Erythroblast (primary cell): ENCODE measurements around the gene RFX2.

Experiments used
- DNase-seq, 2 experiments: peaks; one replicate each; lab custom pipeline; 2025; lab: John Stamatoyannopoulos, UW
- GATA1 ChIP-seq: IDR thresholded peaks from 2 replicates; pipeline ENCODE4 v1.6.1; 2011; ENCODE audit warnings: low read depth, mild to moderate bottlenecking, control low read depth, low read length, moderate library complexity
- POLR2A ChIP-seq: IDR thresholded peaks from 2 replicates; pipeline ENCODE4 v1.6.1; 2011; ENCODE audit warnings: mild to moderate bottlenecking, low read length

The RFX2 gene

GRCh38 chr19:5958074-5958850 lies 152.0 kb downstream of the RFX2 start:
- TF ChIP-seq GATA1 (no peak), POLR2A (no peak)
- DNase-seq, result no peak

DNA sequence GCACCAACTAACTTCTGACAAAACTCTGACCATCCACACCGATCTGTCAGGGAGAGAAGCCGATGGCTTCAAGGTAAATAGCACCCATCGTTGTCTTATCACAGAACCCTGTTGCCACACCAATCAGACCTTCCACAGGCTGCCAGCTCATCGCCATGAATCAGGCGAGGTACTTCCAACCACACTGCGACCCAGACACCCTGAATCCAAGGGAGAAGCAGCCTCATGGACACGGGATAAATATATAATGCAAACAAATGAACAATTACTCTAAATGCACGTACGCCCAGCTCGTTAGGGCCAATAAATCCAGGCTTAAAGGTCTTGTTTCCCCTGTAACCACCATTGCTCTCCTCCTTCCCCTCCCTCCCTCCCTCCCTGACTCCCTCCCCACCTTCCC lies 153.1 kb downstream of the RFX2 start:
- no peak for DNase-seq

GRCh38 chr19:5956728-5957127 lies 153.6 kb downstream of the RFX2 start:
- no peak for TF ChIP-seq POLR2A
- no peak for TF ChIP-seq GATA1
- DNase-seq, result no peak

More for the DNA sequence above, 153.1 kb downstream of the RFX2 start:
- TF ChIP-seq GATA1 (no peak), POLR2A (no peak)

- no peak for DNase-seq
- TF ChIP-seq GATA1 (no peak), POLR2A (no peak)
Observed at GRCh38 chr19:5956323-5956722, 154.0 kb downstream of the RFX2 start.

GRCh38 chr19:5955636-5955935 lies 154.7 kb downstream of the RFX2 start:
- no peak for DNase-seq
- TF ChIP-seq POLR2A (no peak), GATA1 (no peak)

DNA sequence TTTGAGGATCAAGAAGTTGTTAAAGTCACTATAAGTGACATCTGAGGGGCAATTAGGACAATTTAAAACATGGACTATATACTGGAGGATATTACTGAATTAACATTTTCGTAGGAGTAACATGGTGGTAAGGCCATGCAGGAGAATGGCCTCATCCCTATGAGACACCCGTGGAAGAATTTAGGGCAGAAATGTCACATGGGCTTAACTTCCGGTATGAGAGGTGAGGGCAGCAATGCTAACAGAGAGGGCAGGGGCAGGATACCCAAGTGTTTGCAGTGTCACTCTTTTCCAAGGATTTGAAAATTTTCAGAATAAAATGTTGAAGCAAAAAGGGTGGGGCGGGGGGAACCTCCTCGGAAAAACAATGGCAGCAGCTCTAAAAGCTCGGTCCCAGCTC lies 156.0 kb downstream of the RFX2 start:
- TF ChIP-seq GATA1 (no peak), POLR2A (no peak)
- no peak for DNase-seq

GRCh38 chr19:5953680-5954213 lies 156.6 kb downstream of the RFX2 start:
- TF ChIP-seq GATA1 (no peak), POLR2A (no peak)
- DNase-seq, result no peak

DNA sequence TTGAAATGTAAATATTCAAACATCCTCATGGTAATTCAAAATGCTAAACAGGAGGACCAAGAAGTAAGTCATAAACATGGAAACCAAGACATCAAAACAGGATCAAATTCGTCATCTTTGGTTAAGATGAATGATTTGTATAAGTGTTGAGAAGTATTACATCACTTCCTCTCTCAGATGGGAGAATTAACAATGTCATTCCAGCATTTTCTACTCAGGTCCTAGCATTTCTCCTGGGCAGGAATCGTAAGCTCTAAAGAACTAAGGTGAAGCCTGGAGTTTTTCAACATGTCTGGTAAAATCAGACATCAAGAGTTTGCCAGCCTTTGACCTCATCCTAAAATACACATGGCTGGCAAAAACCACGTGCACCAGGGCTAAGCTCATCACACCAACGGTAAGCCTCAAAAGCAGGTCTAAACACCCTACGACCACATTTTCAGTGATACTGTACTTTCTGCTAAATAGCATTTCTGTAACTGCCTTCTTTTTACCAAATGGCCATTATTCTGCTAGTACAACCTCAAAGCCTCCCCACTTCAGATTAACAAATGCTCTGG lies 157.2 kb downstream of the RFX2 start:
- no peak for TF ChIP-seq POLR2A
- TF ChIP-seq GATA1, result no peak
- DNase-seq, result no peak

GRCh38 chr19:5952193-5953029 lies 157.9 kb downstream of the RFX2 start:
- DNase-seq, result no peak
- no peak for TF ChIP-seq POLR2A
- no peak for TF ChIP-seq GATA1

DNA sequence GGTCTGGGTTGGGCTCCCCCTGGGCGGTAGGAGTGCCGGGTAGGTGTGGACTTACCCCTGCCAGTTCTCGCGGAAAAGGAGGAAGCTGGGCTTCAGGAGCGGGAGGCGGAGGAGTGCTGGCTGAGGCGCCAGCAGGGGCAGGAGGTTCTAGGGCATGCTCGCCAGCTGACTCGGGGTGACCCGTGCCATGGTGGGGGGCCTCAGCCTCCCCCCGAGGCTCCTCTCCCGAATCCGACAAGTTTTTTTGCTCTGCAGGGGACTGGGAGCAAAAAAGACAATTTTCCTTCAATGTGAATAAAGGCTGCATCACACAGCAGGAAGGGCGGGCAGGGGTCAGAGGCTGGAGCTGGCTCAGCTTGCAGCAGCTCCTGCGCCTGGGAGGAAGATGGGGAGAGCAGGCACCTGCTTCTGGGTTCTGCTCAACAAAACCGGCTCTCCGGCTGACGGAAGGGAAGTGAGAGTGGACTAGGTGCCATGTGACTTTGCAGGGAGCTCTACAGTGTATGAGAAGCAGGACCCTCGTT lies 158.9 kb downstream of the RFX2 start:
- TF ChIP-seq POLR2A (no peak), GATA1 (no peak)
- no peak for DNase-seq

DNA sequence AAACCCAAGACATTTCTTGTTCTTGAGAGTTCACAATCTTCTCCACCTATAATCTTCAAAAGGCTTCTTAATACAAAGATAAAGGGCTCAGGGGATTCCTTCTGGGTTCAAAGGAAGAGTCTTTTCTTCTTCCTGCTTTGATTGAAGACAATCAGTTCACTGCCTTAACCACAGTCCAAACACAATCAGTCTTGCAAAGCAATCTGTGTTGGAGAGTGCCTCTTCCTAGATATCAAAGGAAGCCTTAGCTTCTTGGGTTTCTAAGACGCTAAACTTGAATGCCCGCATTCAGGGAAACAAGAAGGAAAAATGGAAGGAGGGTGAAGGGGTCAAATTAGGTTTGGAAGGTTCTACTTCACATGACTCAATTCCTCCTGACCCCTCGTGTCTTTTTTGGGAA lies 159.6 kb downstream of the RFX2 start:
- no peak for TF ChIP-seq POLR2A
- TF ChIP-seq GATA1, result no peak
- DNase-seq, result no peak

GRCh38 chr19:5949792-5950305 lies 160.5 kb downstream of the RFX2 start:
- TF ChIP-seq GATA1 (no peak), POLR2A (no peak)
- no peak for DNase-seq

GRCh38 chr19:5948752-5949564 lies 161.3 kb downstream of the RFX2 start:
- no peak for DNase-seq
- no peak for TF ChIP-seq POLR2A
- TF ChIP-seq GATA1, result no peak
